BJ (cell line): ENCODE results near the gene ZBTB8A. TPM values are rescaled to one million over a fixed set of nuclear protein-coding genes. Genes with fewer than 3 reads are reported as not detected.
"Not testable (repeated sequence)": the region's sequence is repeated elsewhere in the genome, so short reads cannot be mapped to it uniquely, and the experiment has no call there.

Experiments
- CTCF ChIA-PET: fragments of 350-600 bp; formaldehyde crosslinking; extraction: SDS; loops from one replicate; lab custom pipeline; 2021; ENCODE audit warnings: antibody characterized with exemption, inconsistent platforms; lab: Yijun Ruan, JAX
- POLR2A ChIA-PET: fragments of 300-600 bp; sonication (Branson Sonifier 250); formaldehyde crosslinking; extraction: SDS; loops from one replicate; lab custom pipeline; 2021; ENCODE audit warnings: antibody characterized with exemption; lab: Charles Lee
- DNase-seq: peaks from one replicate; pipeline ENCODE4 v3.0.0-alpha.2; 2011; ENCODE audit warnings: low read depth
- H3K27me3 ChIP-seq: 2 replicates; pipeline ENCODE4 v1.6.0; 2011; ENCODE audit warnings: low read length; ENCODE audit not compliant: control insufficient read depth, insufficient read depth
- H3K36me3 ChIP-seq: 2 replicates; pipeline ENCODE4 v1.5.1; 2011; ENCODE audit warnings: low read length; ENCODE audit not compliant: control insufficient read depth, insufficient read depth
- H3K4me3 ChIP-seq: 2 replicates; pipeline ENCODE4 v1.5.1; 2011; ENCODE audit warnings: low read depth, mild to moderate bottlenecking, control low read depth, low read length
- CTCF ChIP-seq: IDR thresholded peaks from 2 replicates; pipeline ENCODE4 v1.5.1; 2011; ENCODE audit warnings: low read depth, mild to moderate bottlenecking, control low read depth, inconsistent platforms, low read length, moderate library complexity; ENCODE audit not compliant: insufficient read depth
- polyA plus RNA-seq: library from polyadenylated mRNA; depleted of rRNA; stranded (reverse); fragments of >200 nt; gene quantifications from 2 replicates; pipeline ENCODE4 v1.2.3, GENCODE V29; 2011

Gene ZBTB8A
- polyA plus RNA-seq, 1 experiment: 3.7 TPM

DNA sequence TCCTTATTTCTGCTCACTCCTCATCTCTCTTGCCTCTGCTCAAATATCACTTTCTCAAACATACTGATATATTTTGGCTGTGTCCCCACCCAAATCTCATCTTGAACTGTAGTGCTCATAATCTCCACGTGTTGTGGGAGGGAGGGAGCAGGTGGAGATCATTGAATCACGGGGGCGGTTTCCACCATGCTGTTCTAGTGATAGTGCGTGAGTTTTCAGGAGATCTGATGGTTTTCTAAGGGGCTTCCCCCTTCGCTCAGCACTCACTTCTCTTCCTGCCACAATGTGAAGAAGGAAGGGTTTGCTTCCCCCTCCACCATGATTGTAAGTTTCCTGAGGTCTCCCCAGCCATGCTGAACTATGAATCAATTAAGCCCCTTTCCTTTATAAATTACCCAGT, 84.5 kb downstream of the ZBTB8A start:
- Histone ChIP-seq H3K27me3 (no peaks in the 10 kb centered on the region), H3K36me3 (peaks cover 2% of the 10 kb centered on the region; the same call in 1 of the 2 replicates), H3K4me3 (no peak overlapping the region)
- TF ChIP-seq CTCF: no peak
- ChIA-PET POLR2A (no interaction called here), CTCF (no interaction called here)
- no peak for DNase-seq

- Histone ChIP-seq H3K27me3 (no peaks in the 10 kb centered on the region), H3K4me3 (no peak overlapping the region), H3K36me3 (peaks cover 2% of the 10 kb centered on the region; the same call in 1 of the 2 replicates)
- CTCF ChIA-PET: no interaction called here
- DNase-seq: no peak
- TF ChIP-seq CTCF: no peak
- POLR2A ChIA-PET: no interaction called here
Observed at GRCh38 chr1:32626176-32626575, 86.9 kb downstream of the ZBTB8A start.

GRCh38 chr1:32627596-32628162, 88.5 kb downstream of the ZBTB8A start:
- TF ChIP-seq CTCF: no peak
- Histone ChIP-seq H3K4me3 (no peak overlapping the region), H3K36me3 (peaks cover 2% of the 10 kb centered on the region; the same call in 1 of the 2 replicates), H3K27me3 (no peaks in the 10 kb centered on the region)
- DNase-seq: no peak
- POLR2A ChIA-PET: no interaction called here
- CTCF ChIA-PET: interaction anchor here (0.7 to 1.1 kb wide), 2 partner anchors 12 to 107 kb away, joined by 3 read pairs; no protein-coding TSS in a partner anchor

- POLR2A ChIA-PET, H3K36me3 ChIP-seq, DNase-seq, H3K27me3 ChIP-seq, H3K4me3 ChIP-seq, CTCF ChIA-PET: not testable (repeated sequence)
Observed at GRCh38 chr1:32630173-32630572, 90.9 kb downstream of the ZBTB8A start.

DNA sequence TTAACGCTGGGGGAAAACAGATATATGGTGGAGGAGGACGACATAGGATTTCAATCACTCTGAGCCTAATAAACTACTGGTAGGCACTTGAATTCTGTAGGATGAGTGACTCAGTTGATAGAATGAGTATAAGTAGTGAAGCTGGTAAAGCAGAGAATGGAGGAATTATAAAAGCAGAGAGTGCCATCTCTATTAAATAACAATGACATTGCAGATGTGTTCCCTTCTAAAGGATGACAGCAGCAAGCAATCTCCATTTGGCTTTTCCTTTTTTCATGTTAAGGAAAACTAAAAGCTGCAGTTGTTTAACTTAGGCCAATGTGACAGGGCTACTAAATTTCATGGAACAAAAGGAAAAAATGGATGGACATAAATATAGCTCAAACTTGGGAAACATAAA, 93.6 kb downstream of the ZBTB8A start:
- ChIA-PET POLR2A (no interaction called here), CTCF (interaction anchor here (0.9 to 1.0 kb wide), 2 partner anchors 12 to 16 kb away, joined by 3 to 5 read pairs; no protein-coding TSS in a partner anchor)
- TF ChIP-seq CTCF: no peak
- no peak overlapping the region for H3K4me3 ChIP-seq
- no peak for DNase-seq
- H3K27me3 ChIP-seq: no peaks in the 10 kb centered on the region
- peaks cover 2% of the 10 kb centered on the region; the same call in 1 of the 2 replicates for H3K36me3 ChIP-seq
